SK-N-SH (cell line): ENCODE data around the gene PDGFA. TPM values are rescaled to one million over a fixed set of nuclear protein-coding genes. Genes with fewer than 3 reads are reported as not detected.

Experiments used
- CTCF ChIA-PET: fragments of 300-600, 350-600 bp; formaldehyde crosslinking; extraction: SDS; loops from one replicate; lab custom pipeline; 2021; lab: Yijun Ruan, JAX
- POLR2A ChIA-PET: fragments of 350-600 bp; sonication (Branson Sonifier 250); formaldehyde crosslinking; extraction: SDS; loops from one replicate; lab custom pipeline; 2020; ENCODE audit warnings: antibody characterized with exemption, inconsistent platforms; lab: Yijun Ruan, JAX
- DNase-seq: peaks from one replicate; pipeline ENCODE4 v3.0.0; 2012
- H2AFZ ChIP-seq: fragments of 200-600 bp; sonication (generic); 2 replicates; pipeline ENCODE4 v1.8.1; 2016; ENCODE audit warnings: antibody characterized with exemption, mild to moderate bottlenecking, low read depth
- H3F3A ChIP-seq: fragments of 200-600 bp; sonication (generic); replicated peaks from 2 replicates; pipeline ENCODE3; 2016; ENCODE audit warnings: antibody characterized with exemption, mild to moderate bottlenecking; ENCODE audit not compliant: insufficient read depth
- H3K27ac ChIP-seq, 2 experiments: fragments of 200-500 bp in 1 of 2; fragments of 200-600 bp in 1 of 2; sonication (Bioruptor generic) in 1 of 2; sonication (generic), shearing (Covaris generic) in 1 of 2; 2 replicates each; pipeline versions ENCODE4 v1.5.1 to v1.6.1; 2014 to 2016; ENCODE audit warnings: low read depth in 2 of 2, inconsistent platforms in 1 of 2, low read length in 1 of 2, mild to moderate bottlenecking in 1 of 2, mixed read lengths in 1 of 2
- H3K27me3 ChIP-seq: fragments of 200-600 bp; sonication (generic), shearing (Covaris generic); 2 replicates; pipeline ENCODE4 v1.6.1; 2016; ENCODE audit warnings: mixed run types; ENCODE audit not compliant: insufficient read depth
- H3K36me3 ChIP-seq, 2 experiments: fragments of 200-500 bp in 1 of 2; fragments of 200-600 bp in 1 of 2; sonication (Bioruptor generic) in 1 of 2; sonication (generic) in 1 of 2; replicated peaks in 1 of 2; 2 replicates each; pipeline versions ENCODE3 to v1.5.1; 2014 to 2016; ENCODE audit warnings: low read length in 1 of 2, mild to moderate bottlenecking in 1 of 2; ENCODE audit not compliant: insufficient read depth in 2 of 2, control insufficient read depth in 1 of 2
- H3K4me1 ChIP-seq, 2 experiments: fragments of 200-500 bp in 1 of 2; fragments of 200-600 bp in 1 of 2; sonication (Bioruptor generic) in 1 of 2; sonication (generic), shearing (Covaris generic) in 1 of 2; 2 replicates each; pipeline versions ENCODE4 v1.5.1 to v1.6.1; 2014 to 2016; ENCODE audit warnings: low read depth in 1 of 2, low read length in 1 of 2, mixed run types in 1 of 2; ENCODE audit not compliant: insufficient read depth in 2 of 2, control insufficient read depth in 1 of 2
- H3K4me2 ChIP-seq: fragments of 200-600 bp; sonication (generic), shearing (Covaris generic); 2 replicates; pipeline ENCODE4 v1.6.1; 2017; ENCODE audit warnings: mixed run types
- H3K4me3 ChIP-seq, 2 experiments: fragments of 200-500 bp in 1 of 2; fragments of 200-600 bp in 1 of 2; sonication (Bioruptor generic) in 1 of 2; sonication (generic), shearing (Covaris generic) in 1 of 2; 2 replicates each; pipeline versions ENCODE4 v1.5.1 to v1.8.1; 2014 to 2016; ENCODE audit warnings: low read depth in 2 of 2, inconsistent platforms in 1 of 2, low read length in 1 of 2, mild to moderate bottlenecking in 1 of 2, mixed read lengths in 1 of 2, moderate library complexity in 1 of 2
- H3K79me2 ChIP-seq: fragments of 200-600 bp; sonication (generic); 2 replicates; pipeline ENCODE4 v1.8.1; 2017; ENCODE audit warnings: mild to moderate bottlenecking; ENCODE audit not compliant: insufficient read depth
- H3K9ac ChIP-seq: fragments of 200-600 bp; sonication (generic); 2 replicates; pipeline ENCODE4 v1.6.1; 2017; ENCODE audit warnings: mixed run types
- H3K9me2 ChIP-seq: fragments of 200-600 bp; sonication (generic); 2 replicates; pipeline ENCODE4 v1.6.1; 2017; ENCODE audit warnings: mixed run types
- H3K9me3 ChIP-seq: fragments of 200-600 bp; sonication (generic); 2 replicates; pipeline ENCODE4 v1.6.1; 2017; ENCODE audit warnings: mixed run types, mild to moderate bottlenecking, moderate library complexity
- H4K20me1 ChIP-seq: fragments of 200-600 bp; sonication (generic); 2 replicates; pipeline ENCODE4 v1.6.1; 2017; ENCODE audit warnings: mild to moderate bottlenecking, mixed run types; ENCODE audit not compliant: insufficient read depth
- CHD2 ChIP-seq: fragments of 150-350 bp; IDR thresholded peaks from 2 replicates; pipeline ENCODE4 v1.6.1; 2018; ENCODE audit warnings: low read length; ENCODE audit not compliant: partially characterized antibody
- EP300 ChIP-seq, 2 experiments: IDR thresholded peaks; 2 replicates each; pipeline versions ENCODE4 v1.4.0 to v1.6.1; 2012; ENCODE audit warnings: borderline replicate concordance in 1 of 2, low read depth in 1 of 2, low read length in 1 of 2
- EZH2phosphoT487 ChIP-seq: fragments of 200-600 bp; sonication (generic); IDR thresholded peaks from 2 replicates; pipeline ENCODE4 v1.6.1; 2017; ENCODE audit warnings: low read depth, mixed run types, mild to moderate bottlenecking, antibody characterized with exemption, moderate library complexity, borderline replicate concordance
- FOSL2 ChIP-seq: IDR thresholded peaks from 2 replicates; pipeline ENCODE4 v1.4.0; 2012; ENCODE audit warnings: low read depth, mild to moderate bottlenecking, moderate library complexity, borderline replicate concordance
- GABPA ChIP-seq: IDR thresholded peaks from 2 replicates; pipeline ENCODE4 v1.4.0; 2012; ENCODE audit warnings: low read depth, mild to moderate bottlenecking
- GATA2 ChIP-seq: sonication (generic); formaldehyde crosslinking; IDR thresholded peaks from 2 replicates; pipeline ENCODE4 v1.5.0; 2020; ENCODE audit warnings: mild to moderate bottlenecking, missing genetic modification reagents
- MEF2A ChIP-seq: IDR thresholded peaks from 2 replicates; pipeline ENCODE4 v1.4.0; 2012; ENCODE audit warnings: low read depth, borderline replicate concordance
- MXI1 ChIP-seq: IDR thresholded peaks from 2 replicates; pipeline ENCODE4 v1.6.1; 2012; ENCODE audit warnings: mild to moderate bottlenecking, low read depth, low read length, improper control_type of control experiment
- NFIC ChIP-seq: IDR thresholded peaks from 2 replicates; pipeline ENCODE4 v1.4.0; 2012; ENCODE audit warnings: borderline replicate concordance
- RCOR1 ChIP-seq: fragments of 150-350 bp; IDR thresholded peaks from 2 replicates; pipeline ENCODE4 v1.6.1; 2017; ENCODE audit warnings: antibody characterized with exemption, low read length
- RFX5 ChIP-seq: IDR thresholded peaks from 2 replicates; pipeline ENCODE4 v1.6.1; 2012; ENCODE audit warnings: mild to moderate bottlenecking, improper control_type of control experiment, low read length
- SIN3A ChIP-seq: IDR thresholded peaks from 2 replicates; pipeline ENCODE4 v1.6.1; 2012; ENCODE audit warnings: low read depth, mild to moderate bottlenecking, low read length, moderate library complexity, borderline replicate concordance
- SMC3 ChIP-seq: IDR thresholded peaks from 2 replicates; pipeline ENCODE4 v1.6.1; 2012; ENCODE audit warnings: low read depth, low read length, improper control_type of control experiment
- TAF1 ChIP-seq: IDR thresholded peaks from 2 replicates; pipeline ENCODE4 v1.6.1; 2012; ENCODE audit warnings: low read depth, mild to moderate bottlenecking, low read length, moderate library complexity, borderline replicate concordance
- YY1 ChIP-seq: IDR thresholded peaks from 2 replicates; pipeline ENCODE4 v1.4.0; 2012; ENCODE audit warnings: low read depth, mild to moderate bottlenecking
- WGBS: methylation state at CpG from one replicate; pipeline ENCODE4 v1.1.6; 2017; ENCODE audit warnings: low lambda C conversion rate; 5-methylcytosine and 5-hydroxymethylcytosine counted together
- polyA plus RNA-seq, 3 experiments: library from polyadenylated mRNA; depleted of rRNA; stranded (reverse); fragments of >200 nt; gene quantifications; 2 replicates each; pipeline ENCODE4 v1.2.3, GENCODE V29; 2012
- TF ChIP-seq, protein P1 (sequence below): IDR thresholded peaks from 2 replicates; pipeline ENCODE4 v1.4.0; 2012; ENCODE audit warnings: low read depth
- TF ChIP-seq, protein P2 (sequence below): fragments of 150-350 bp; IDR thresholded peaks from 2 replicates; pipeline ENCODE4 v1.6.1; 2016; ENCODE audit warnings: mild to moderate bottlenecking, low read depth, low read length
- TF ChIP-seq, protein P3 (sequence below): IDR thresholded peaks from 2 replicates; pipeline ENCODE4 v1.4.0; 2012; ENCODE audit warnings: low read depth, borderline replicate concordance
- TF ChIP-seq, protein P4 (sequence below): IDR thresholded peaks from 2 replicates; pipeline ENCODE4 v1.6.1; 2012; ENCODE audit warnings: mild to moderate bottlenecking, low read depth, low read length, moderate library complexity
- TF ChIP-seq, protein P5 (sequence below): IDR thresholded peaks from 2 replicates; pipeline ENCODE4; 2012

PDGFA gene
- polyA plus RNA-seq, 1 of the 3 experiments (the other 2 are of a cell fraction): 18.9 TPM

DNA sequence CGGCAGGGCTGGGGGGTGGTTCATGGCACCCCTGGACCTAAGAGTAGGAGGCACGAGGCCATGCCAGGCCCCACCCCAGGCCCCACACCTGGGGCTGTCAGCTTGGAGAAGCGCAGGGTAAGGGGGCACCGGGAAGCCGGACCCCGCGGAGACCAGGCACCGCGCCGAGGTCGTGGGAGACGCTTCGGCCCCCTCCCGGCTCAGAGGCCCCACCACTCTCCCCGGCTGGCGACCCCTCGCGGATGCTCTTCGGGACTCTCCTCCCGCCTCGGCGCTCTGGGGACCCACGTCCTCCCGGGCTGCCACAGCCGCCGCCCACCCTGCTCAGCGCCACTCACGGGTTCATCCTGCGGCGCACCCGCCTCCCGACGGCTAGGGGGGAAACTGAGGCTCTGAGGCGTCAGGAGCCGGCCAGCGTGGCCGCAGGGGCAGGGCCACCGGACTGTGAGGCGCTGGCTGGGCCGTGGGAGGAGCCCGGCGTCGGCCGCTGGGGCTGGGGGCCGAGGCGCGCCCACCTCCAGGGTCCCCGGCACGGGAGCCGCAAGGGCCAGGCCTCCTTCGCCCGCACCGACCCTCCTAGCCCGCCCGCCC, 25.9 kb downstream of the PDGFA start:
- Histone ChIP-seq H2AFZ (peak overlapping the region; percentile 90), H3K4me1 (peaks cover 4 to 17% of the 10 kb centered on the region in 2 experiments; a peak in 1 of 4 replicates), H3K9me2 (no peaks in the 10 kb centered on the region), H3K4me3 (peak overlapping the region; percentile 55 to 56), H3K36me3 (peaks cover 11 to 22% of the 10 kb centered on the region in 2 experiments), H3K27me3 (no peaks in the 10 kb centered on the region), H3K27ac (peak overlapping the region in 1 of 2 experiments; percentile 36; a peak in 1 of 4 replicates), H3K9ac (peak overlapping the region; percentile 59), H3K9me3 (no peaks in the 10 kb centered on the region), H3K79me2 (peaks cover 4% of the 10 kb centered on the region; the same call in 1 of the 2 replicates), H4K20me1 (peaks cover 16% of the 10 kb centered on the region), H3F3A (peaks cover 41% of the 10 kb centered on the region), H3K4me2 (peak overlapping the region; percentile 86)
- no peak for TF ChIP-seq RCOR1
- TF ChIP-seq NFIC: no peak
- TF ChIP-seq TAF1: no peak
- TF ChIP-seq SMC3: no peak
- TF ChIP-seq, protein P1, sequence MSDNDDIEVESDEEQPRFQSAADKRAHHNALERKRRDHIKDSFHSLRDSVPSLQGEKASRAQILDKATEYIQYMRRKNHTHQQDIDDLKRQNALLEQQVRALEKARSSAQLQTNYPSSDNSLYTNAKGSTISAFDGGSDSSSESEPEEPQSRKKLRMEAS: no peak
- TF ChIP-seq, protein P2, sequence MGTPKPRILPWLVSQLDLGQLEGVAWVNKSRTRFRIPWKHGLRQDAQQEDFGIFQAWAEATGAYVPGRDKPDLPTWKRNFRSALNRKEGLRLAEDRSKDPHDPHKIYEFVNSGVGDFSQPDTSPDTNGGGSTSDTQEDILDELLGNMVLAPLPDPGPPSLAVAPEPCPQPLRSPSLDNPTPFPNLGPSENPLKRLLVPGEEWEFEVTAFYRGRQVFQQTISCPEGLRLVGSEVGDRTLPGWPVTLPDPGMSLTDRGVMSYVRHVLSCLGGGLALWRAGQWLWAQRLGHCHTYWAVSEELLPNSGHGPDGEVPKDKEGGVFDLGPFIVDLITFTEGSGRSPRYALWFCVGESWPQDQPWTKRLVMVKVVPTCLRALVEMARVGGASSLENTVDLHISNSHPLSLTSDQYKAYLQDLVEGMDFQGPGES: no peak
- TF ChIP-seq YY1: no peak
- TF ChIP-seq, protein P3, sequence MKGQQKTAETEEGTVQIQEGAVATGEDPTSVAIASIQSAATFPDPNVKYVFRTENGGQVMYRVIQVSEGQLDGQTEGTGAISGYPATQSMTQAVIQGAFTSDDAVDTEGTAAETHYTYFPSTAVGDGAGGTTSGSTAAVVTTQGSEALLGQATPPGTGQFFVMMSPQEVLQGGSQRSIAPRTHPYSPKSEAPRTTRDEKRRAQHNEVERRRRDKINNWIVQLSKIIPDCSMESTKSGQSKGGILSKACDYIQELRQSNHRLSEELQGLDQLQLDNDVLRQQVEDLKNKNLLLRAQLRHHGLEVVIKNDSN: no peak
- no peak for TF ChIP-seq MEF2A
- no peak for TF ChIP-seq GABPA
- TF ChIP-seq, protein P4, sequence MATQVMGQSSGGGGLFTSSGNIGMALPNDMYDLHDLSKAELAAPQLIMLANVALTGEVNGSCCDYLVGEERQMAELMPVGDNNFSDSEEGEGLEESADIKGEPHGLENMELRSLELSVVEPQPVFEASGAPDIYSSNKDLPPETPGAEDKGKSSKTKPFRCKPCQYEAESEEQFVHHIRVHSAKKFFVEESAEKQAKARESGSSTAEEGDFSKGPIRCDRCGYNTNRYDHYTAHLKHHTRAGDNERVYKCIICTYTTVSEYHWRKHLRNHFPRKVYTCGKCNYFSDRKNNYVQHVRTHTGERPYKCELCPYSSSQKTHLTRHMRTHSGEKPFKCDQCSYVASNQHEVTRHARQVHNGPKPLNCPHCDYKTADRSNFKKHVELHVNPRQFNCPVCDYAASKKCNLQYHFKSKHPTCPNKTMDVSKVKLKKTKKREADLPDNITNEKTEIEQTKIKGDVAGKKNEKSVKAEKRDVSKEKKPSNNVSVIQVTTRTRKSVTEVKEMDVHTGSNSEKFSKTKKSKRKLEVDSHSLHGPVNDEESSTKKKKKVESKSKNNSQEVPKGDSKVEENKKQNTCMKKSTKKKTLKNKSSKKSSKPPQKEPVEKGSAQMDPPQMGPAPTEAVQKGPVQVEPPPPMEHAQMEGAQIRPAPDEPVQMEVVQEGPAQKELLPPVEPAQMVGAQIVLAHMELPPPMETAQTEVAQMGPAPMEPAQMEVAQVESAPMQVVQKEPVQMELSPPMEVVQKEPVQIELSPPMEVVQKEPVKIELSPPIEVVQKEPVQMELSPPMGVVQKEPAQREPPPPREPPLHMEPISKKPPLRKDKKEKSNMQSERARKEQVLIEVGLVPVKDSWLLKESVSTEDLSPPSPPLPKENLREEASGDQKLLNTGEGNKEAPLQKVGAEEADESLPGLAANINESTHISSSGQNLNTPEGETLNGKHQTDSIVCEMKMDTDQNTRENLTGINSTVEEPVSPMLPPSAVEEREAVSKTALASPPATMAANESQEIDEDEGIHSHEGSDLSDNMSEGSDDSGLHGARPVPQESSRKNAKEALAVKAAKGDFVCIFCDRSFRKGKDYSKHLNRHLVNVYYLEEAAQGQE: no peak
- no peak for TF ChIP-seq SIN3A
- no peak for TF ChIP-seq EZH2phosphoT487
- TF ChIP-seq, protein P5, sequence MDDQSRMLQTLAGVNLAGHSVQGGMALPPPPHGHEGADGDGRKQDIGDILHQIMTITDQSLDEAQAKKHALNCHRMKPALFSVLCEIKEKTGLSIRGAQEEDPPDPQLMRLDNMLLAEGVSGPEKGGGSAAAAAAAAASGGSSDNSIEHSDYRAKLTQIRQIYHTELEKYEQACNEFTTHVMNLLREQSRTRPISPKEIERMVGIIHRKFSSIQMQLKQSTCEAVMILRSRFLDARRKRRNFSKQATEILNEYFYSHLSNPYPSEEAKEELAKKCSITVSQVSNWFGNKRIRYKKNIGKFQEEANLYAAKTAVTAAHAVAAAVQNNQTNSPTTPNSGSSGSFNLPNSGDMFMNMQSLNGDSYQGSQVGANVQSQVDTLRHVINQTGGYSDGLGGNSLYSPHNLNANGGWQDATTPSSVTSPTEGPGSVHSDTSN: no peak
- TF ChIP-seq MXI1: no peak
- TF ChIP-seq CHD2: no peak
- no peak for TF ChIP-seq EP300 (IDR thresholded peaks at IDR 0.05; ENCODE audit: borderline replicate concordance in 1 of 2, low read depth in 1 of 2, low read length in 1 of 2)
- TF ChIP-seq RFX5: no peak
- TF ChIP-seq GATA2 (CRISPR knock-in tag): no peak
- no peak for TF ChIP-seq FOSL2
- ChIA-PET POLR2A (no interaction called here), CTCF (no interaction called here)
- DNase-seq: no peak
- WGBS: 37% methylated on average over 8 of the region's 55 CpGs
